GM13977 (cell line): Measurements from ENCODE around the gene TUSC2.

Experiments
- DNase-seq: peaks from one replicate; pipeline ENCODE4 v3.0.0; 2012; ENCODE audit warnings: low spot score
- in situ Hi-C: fragments of 300-500 bp; cut with MboI; formaldehyde crosslinking; loops from one replicate; pipeline ENCODE4 v1.12.0; 2022; ENCODE audit warnings: low sequenced_read_pairs, low pct_unique_long_range_greater_than_20kb, mixed read lengths, inconsistent platforms; ENCODE audit not compliant: unreplicated experiment
- TF ChIP-seq, protein P1 (sequence below): IDR thresholded peaks from 2 replicates; pipeline ENCODE4 v1.5.1; 2012; ENCODE audit warnings: mild to moderate bottlenecking, control low read depth; ENCODE audit not compliant: insufficient read depth; ENCODE audit errors: extremely low read depth, missing control alignments

The TUSC2 gene

GRCh38 chr3:50350213-50350526, 22.1 kb upstream of the TUSC2 start:
- TF ChIP-seq, protein P1, sequence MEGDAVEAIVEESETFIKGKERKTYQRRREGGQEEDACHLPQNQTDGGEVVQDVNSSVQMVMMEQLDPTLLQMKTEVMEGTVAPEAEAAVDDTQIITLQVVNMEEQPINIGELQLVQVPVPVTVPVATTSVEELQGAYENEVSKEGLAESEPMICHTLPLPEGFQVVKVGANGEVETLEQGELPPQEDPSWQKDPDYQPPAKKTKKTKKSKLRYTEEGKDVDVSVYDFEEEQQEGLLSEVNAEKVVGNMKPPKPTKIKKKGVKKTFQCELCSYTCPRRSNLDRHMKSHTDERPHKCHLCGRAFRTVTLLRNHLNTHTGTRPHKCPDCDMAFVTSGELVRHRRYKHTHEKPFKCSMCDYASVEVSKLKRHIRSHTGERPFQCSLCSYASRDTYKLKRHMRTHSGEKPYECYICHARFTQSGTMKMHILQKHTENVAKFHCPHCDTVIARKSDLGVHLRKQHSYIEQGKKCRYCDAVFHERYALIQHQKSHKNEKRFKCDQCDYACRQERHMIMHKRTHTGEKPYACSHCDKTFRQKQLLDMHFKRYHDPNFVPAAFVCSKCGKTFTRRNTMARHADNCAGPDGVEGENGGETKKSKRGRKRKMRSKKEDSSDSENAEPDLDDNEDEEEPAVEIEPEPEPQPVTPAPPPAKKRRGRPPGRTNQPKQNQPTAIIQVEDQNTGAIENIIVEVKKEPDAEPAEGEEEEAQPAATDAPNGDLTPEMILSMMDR, result no peak
- in situ Hi-C loops, result no loop called here
- no peak for DNase-seq

DNA sequence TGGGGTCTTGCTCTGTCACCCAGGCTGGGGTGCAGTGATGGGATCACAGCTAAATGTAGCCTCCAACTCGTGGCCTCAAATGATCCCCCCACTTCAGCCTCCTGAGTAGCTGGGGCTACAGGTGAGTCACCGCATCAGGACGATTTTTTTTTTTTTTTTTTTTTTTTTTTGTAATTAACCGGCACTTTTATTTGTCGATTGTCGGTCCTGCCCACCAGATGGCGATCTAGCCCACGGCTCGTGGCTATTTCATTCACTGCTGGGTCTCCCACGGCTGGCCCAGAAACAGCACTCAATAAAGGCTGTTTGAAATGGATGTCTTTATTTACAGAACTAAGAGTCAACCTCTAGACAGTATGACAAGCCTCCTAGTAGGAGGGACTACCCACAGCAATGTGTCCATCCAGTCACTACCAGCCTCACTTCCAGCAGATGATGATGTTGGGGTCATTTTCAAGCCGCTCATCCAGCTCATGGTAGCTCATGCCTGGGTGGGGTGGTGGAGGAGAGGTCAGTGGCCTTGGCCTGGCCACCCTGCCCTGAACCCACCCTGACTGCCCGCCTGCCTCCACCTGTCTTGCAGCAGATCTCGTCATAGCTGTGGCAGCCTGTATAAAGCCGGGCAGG, 19.3 kb upstream of the TUSC2 start:
- in situ Hi-C loops, result loop anchor here (10.0 kb wide), 1 partner anchor 208 kb away; no protein-coding TSS in a partner anchor
- peak; percentile 75 for DNase-seq
- TF ChIP-seq, protein P1, result peak; percentile 59

DNA sequence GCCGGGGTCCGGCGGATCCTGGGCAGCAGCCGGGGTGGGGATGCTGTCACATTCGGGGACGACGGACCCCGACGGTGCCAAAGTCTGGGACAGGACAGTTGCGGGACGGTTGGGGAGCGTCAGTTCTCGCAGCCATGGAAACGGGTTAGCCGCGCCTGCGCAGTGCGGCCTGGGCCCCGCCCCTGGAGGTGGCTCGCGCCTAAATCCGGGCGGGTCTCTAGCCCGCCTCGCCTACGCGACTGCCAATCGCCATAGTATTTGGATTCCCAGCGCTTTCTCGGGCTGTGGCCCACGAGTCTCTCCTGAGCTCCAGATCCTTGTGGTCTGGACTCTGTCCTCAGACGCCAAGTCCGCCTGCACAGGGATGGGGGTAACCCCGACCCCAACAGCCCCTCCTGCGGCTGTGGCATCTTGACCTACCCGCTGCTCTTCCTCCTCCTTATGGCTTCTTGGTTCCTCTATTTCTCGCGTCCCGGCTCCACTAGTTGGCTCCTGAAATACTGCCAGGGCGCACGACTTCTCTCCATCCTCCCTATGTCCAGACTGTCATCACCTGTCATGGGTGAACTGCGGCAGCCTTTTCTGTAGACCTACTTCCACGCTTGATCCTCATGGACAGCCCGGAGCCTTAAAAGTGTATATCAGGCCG, 17.7 kb upstream of the TUSC2 start, which contains the start of gene ZMYND10:
TSS of gene ZMYND10 (minus strand) at position 147 of the 649 bp plus-strand sequence. CDS start 153 bp downstream, outside the sequence.
- DNase-seq, result peak; percentile 87
- in situ Hi-C loops, result loop anchor here (10.0 kb wide), 1 partner anchor 209 kb away; no protein-coding TSS in a partner anchor
- TF ChIP-seq, protein P1, result no peak

DNA sequence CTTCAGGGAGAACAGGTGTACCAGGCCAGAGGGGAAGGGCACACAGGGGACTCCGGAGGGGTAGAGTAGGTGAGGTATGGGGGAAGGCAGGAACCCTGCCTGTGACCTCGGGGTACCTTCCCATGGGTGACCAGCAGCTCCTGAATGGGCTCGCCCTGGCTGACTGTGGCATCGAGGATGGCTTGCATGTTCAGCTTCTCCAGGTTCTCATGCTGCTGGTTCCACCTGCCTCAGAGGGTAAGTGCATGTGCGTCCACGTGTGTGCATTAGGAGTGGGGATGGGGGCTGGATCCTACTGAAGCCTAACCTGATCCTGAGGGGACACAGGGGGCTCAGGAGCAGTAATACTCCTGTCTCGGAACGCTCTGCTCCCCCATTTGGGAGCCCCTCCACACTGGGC, 17.0 kb upstream of the TUSC2 start:
- TF ChIP-seq, protein P1, result no peak
- DNase-seq, result no peak
- in situ Hi-C loops, result loop anchor here (10.0 kb wide), 1 partner anchor 210 kb away; no protein-coding TSS in a partner anchor

- TF ChIP-seq, protein P1, result no peak
- no peak for DNase-seq
- in situ Hi-C loops, result loop anchor here (10.0 kb wide), 1 partner anchor 212 kb away; no protein-coding TSS in a partner anchor
Measured at GRCh38 chr3:50342813-50343633, 15.0 kb upstream of the TUSC2 start.

DNA sequence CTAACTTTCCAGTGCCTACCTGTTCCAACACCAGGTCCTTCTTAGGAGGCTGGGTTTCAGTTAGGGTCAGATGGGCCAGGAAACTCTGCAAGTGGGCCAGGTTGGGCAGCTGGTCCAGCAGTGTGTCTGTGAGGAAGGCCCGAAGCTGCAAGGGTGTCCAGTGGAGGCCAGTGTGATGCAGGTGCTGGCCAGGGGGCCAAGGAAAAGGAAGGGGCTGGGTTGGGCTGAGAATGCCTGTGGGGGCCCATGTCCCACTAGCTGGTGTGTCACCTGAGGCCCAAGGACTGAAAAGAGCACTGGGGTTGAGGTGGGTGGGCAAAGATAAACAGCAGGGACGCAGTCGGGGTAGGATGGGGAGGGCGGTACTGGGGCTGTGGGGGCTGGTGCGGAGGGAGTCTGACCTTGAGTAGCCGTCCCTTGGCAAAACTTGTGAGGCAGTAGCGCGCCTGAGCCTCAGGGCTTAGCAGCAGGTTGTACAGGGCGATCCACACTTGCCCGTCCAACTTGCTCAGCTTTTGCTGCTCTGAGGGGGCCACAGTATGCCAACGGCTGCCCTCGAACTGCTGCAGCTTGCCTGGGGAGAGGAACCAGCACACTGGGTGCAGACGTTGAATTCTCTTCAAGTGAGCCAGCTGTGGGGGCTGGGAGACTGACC, 14.1 kb upstream of the TUSC2 start:
- DNase-seq, result no peak
- TF ChIP-seq, protein P1, result no peak
- in situ Hi-C loops, result loop anchor here (10.0 kb wide), 1 partner anchor 213 kb away; no protein-coding TSS in a partner anchor
